ENCODE results near the gene RAET1G.
"Not testable (repeated sequence)": the region's sequence is repeated elsewhere in the genome, so short reads cannot be mapped to it uniquely, and the experiment has no call there.

The RAET1G gene

GRCh38 chr6:149946631-149947030 lies 23.7 kb upstream of the RAET1G start:
- H3K36me3 Mint-ChIP-seq; DNase-seq (ENCODE audit: low spot score in 2 of 2); H3K27ac Mint-ChIP-seq; H3K4me3 Mint-ChIP-seq; ATAC-seq (ENCODE audit: low read depth); H3K4me1 Mint-ChIP-seq; H3K9me3 Mint-ChIP-seq: not testable (repeated sequence)
- H3K27me3 Mint-ChIP-seq: peaks cover 22% of the 10 kb centered on the region

GRCh38 chr6:149945276-149945675 lies 22.4 kb upstream of the RAET1G start:
- not testable (repeated sequence) for H3K4me3 Mint-ChIP-seq; H3K36me3 Mint-ChIP-seq; H3K27ac Mint-ChIP-seq; H3K4me1 Mint-ChIP-seq; DNase-seq (ENCODE audit: low spot score in 2 of 2); ATAC-seq (ENCODE audit: low read depth); H3K9me3 Mint-ChIP-seq
- peaks cover 19% of the 10 kb centered on the region for H3K27me3 Mint-ChIP-seq

GRCh38 chr6:149943321-149943720 lies 20.4 kb upstream of the RAET1G start:
- Mint-ChIP-seq H3K4me1 (peaks cover 16% of the 10 kb centered on the region), H3K27me3 (peaks cover 25% of the 10 kb centered on the region), H3K4me3 (peak overlapping the region; percentile 14)
- H3K9me3 Mint-ChIP-seq; DNase-seq (ENCODE audit: low spot score in 2 of 2); H3K27ac Mint-ChIP-seq; H3K36me3 Mint-ChIP-seq; ATAC-seq (ENCODE audit: low read depth): not testable (repeated sequence)

GRCh38 chr6:149942461-149942829 lies 19.5 kb upstream of the RAET1G start:
- peak overlapping the region; percentile 90 for H3K4me3 Mint-ChIP-seq
- H3K27me3 Mint-ChIP-seq: peaks cover 25% of the 10 kb centered on the region

GRCh38 chr6:149941583-149942460 lies 18.9 kb upstream of the RAET1G start, which contains the start of gene ULBP2:
TSS of gene ULBP2 (plus strand) at chr6:149942014. CDS start at chr6:149942073, 59 bp downstream.
- H3K4me1 Mint-ChIP-seq: peaks cover 16% of the 10 kb centered on the region
- no peaks in the 10 kb centered on the region for H3K9me3 Mint-ChIP-seq
- peak within 1 kb of the TSS; percentile 90 for H3K4me3 Mint-ChIP-seq
- H3K27me3 Mint-ChIP-seq: peaks cover 28% of the 10 kb centered on the region
- peak; percentile 67 for ATAC-seq (ENCODE audit: low read depth)
- H3K36me3 Mint-ChIP-seq: no peaks in the 10 kb centered on the region
- peak; percentile 72 for DNase-seq (ENCODE audit: low spot score in 2 of 2)
- H3K27ac Mint-ChIP-seq: peak within 1 kb of the TSS; percentile 89

More at GRCh38 chr6:149942461-149942829, 19.5 kb upstream of the RAET1G start:
- H3K36me3 Mint-ChIP-seq: no peaks in the 10 kb centered on the region
- ATAC-seq (ENCODE audit: low read depth) (no peak), DNase-seq (ENCODE audit: low spot score in 2 of 2) (no peak)
- H3K9me3 Mint-ChIP-seq: no peaks in the 10 kb centered on the region
- H3K27ac Mint-ChIP-seq: no peak overlapping the region
- H3K4me1 Mint-ChIP-seq: peaks cover 16% of the 10 kb centered on the region

GRCh38 chr6:149940672-149940982 lies 17.7 kb upstream of the RAET1G start:
- DNase-seq (ENCODE audit: low spot score in 2 of 2) (no peak), ATAC-seq (ENCODE audit: low read depth) (no peak)
- H3K4me3 Mint-ChIP-seq: peak overlapping the region; percentile 54
- peak overlapping the region; percentile 45 for H3K27ac Mint-ChIP-seq
- H3K9me3 Mint-ChIP-seq: no peaks in the 10 kb centered on the region
- H3K4me1 Mint-ChIP-seq: peaks cover 16% of the 10 kb centered on the region
- H3K36me3 Mint-ChIP-seq: no peaks in the 10 kb centered on the region
- H3K27me3 Mint-ChIP-seq: peaks cover 31% of the 10 kb centered on the region

- H3K4me3 Mint-ChIP-seq: peak overlapping the region; percentile 54
Observed at GRCh38 chr6:149939909-149940671, 17.2 kb upstream of the RAET1G start.

GRCh38 chr6:149939356-149939648 lies 16.4 kb upstream of the RAET1G start:
- Mint-ChIP-seq H3K27ac (peak overlapping the region; percentile 96), H3K4me3 (peak overlapping the region; percentile 75), H3K4me1 (peaks cover 18% of the 10 kb centered on the region), H3K36me3 (no peaks in the 10 kb centered on the region), H3K27me3 (peaks cover 36% of the 10 kb centered on the region), H3K9me3 (no peaks in the 10 kb centered on the region)
- no peak for ATAC-seq (ENCODE audit: low read depth)
- DNase-seq (ENCODE audit: low spot score in 2 of 2): no peak

More at GRCh38 chr6:149939909-149940671, 17.2 kb upstream of the RAET1G start:
- peaks cover 31% of the 10 kb centered on the region for H3K27me3 Mint-ChIP-seq
- H3K4me1 Mint-ChIP-seq: peaks cover 16% of the 10 kb centered on the region
- H3K27ac Mint-ChIP-seq: peak overlapping the region; percentile 45
- H3K36me3 Mint-ChIP-seq: no peaks in the 10 kb centered on the region
- no peaks in the 10 kb centered on the region for H3K9me3 Mint-ChIP-seq
- ATAC-seq (ENCODE audit: low read depth): no peak
- no peak for DNase-seq (ENCODE audit: low spot score in 2 of 2)

GRCh38 chr6:149938571-149939355 lies 15.8 kb upstream of the RAET1G start:
- DNase-seq (ENCODE audit: low spot score in 2 of 2) (peak; percentile 76 to 83), ATAC-seq (ENCODE audit: low read depth) (peak; percentile 66)
- Mint-ChIP-seq H3K27ac (peak overlapping the region; percentile 96), H3K4me3 (peak overlapping the region; percentile 75), H3K9me3 (no peaks in the 10 kb centered on the region), H3K36me3 (no peaks in the 10 kb centered on the region), H3K27me3 (peaks cover 38% of the 10 kb centered on the region), H3K4me1 (peaks cover 18% of the 10 kb centered on the region)

GRCh38 chr6:149938013-149938570 lies 15.2 kb upstream of the RAET1G start:
- not testable (repeated sequence) for H3K36me3 Mint-ChIP-seq; H3K9me3 Mint-ChIP-seq; DNase-seq (ENCODE audit: low spot score in 2 of 2)
- peaks cover 18% of the 10 kb centered on the region for H3K4me1 Mint-ChIP-seq
- H3K27me3 Mint-ChIP-seq: peaks cover 43% of the 10 kb centered on the region
- peak; percentile 16 for ATAC-seq (ENCODE audit: low read depth)
- H3K4me3 Mint-ChIP-seq: peak overlapping the region; percentile 75
- peak overlapping the region; percentile 96 for H3K27ac Mint-ChIP-seq

GRCh38 chr6:149936743-149937142 lies 13.8 kb upstream of the RAET1G start:
- no peaks in the 10 kb centered on the region for H3K36me3 Mint-ChIP-seq
- DNase-seq (ENCODE audit: low spot score in 2 of 2): no peak
- ATAC-seq (ENCODE audit: low read depth): no peak

GRCh38 chr6:149935668-149936067 lies 12.7 kb upstream of the RAET1G start:
- Mint-ChIP-seq H3K4me1 (peaks cover 9% of the 10 kb centered on the region), H3K9me3 (no peaks in the 10 kb centered on the region), H3K27me3 (peaks cover 46% of the 10 kb centered on the region), H3K36me3 (no peaks in the 10 kb centered on the region), H3K4me3 (no peak overlapping the region), H3K27ac (no peak overlapping the region)
- ATAC-seq (ENCODE audit: low read depth) (no peak), DNase-seq (ENCODE audit: low spot score in 2 of 2) (no peak)

More at GRCh38 chr6:149936743-149937142, 13.8 kb upstream of the RAET1G start:
- Mint-ChIP-seq H3K4me3 (no peak overlapping the region), H3K27me3 (peaks cover 46% of the 10 kb centered on the region), H3K4me1 (peaks cover 12% of the 10 kb centered on the region), H3K27ac (no peak overlapping the region), H3K9me3 (no peaks in the 10 kb centered on the region)

GRCh38 chr6:149935246-149935645 lies 12.3 kb upstream of the RAET1G start:
- H3K27ac Mint-ChIP-seq: no peak overlapping the region
- ATAC-seq (ENCODE audit: low read depth) (no peak), DNase-seq (ENCODE audit: low spot score in 2 of 2) (no peak)
- no peaks in the 10 kb centered on the region for H3K9me3 Mint-ChIP-seq
- peaks cover 9% of the 10 kb centered on the region for H3K4me1 Mint-ChIP-seq
- no peaks in the 10 kb centered on the region for H3K36me3 Mint-ChIP-seq
- H3K27me3 Mint-ChIP-seq: peaks cover 42% of the 10 kb centered on the region
- no peak overlapping the region for H3K4me3 Mint-ChIP-seq
